SJSA1 (cell line): ENCODE results near the gene PCID2. TPM values are rescaled to one million over a fixed set of nuclear protein-coding genes. Genes with fewer than 3 reads are reported as not detected.
A peak's percentile ranks its signal among the peaks of the same experiment; 100 is the strongest.

Experiments used
- DNase-seq, 2 experiments: peaks; one replicate each; pipeline ENCODE4 v3.0.0-alpha.2; 2015 to 2020; ENCODE audit warnings: low spot score in 2 of 2, low read depth in 1 of 2
- H3K27ac ChIP-seq: fragments of 250-450 bp; sonication (Bioruptor Pico); 2 replicates; pipeline ENCODE4 v1.5.1; 2020; ENCODE audit warnings: mild to moderate bottlenecking, moderate library complexity
- H3K27me3 ChIP-seq: fragments of 250-450 bp; sonication (Bioruptor Pico); replicated peaks from 2 replicates; pipeline ENCODE4 v1.5.1; 2020; ENCODE audit warnings: mild to moderate bottlenecking, moderate library complexity
- H3K36me3 ChIP-seq: fragments of 250-450 bp; sonication (Bioruptor Pico); 2 replicates; pipeline ENCODE4 v1.5.1; 2020; ENCODE audit warnings: mild to moderate bottlenecking
- H3K4me1 ChIP-seq: fragments of 250-450 bp; sonication (Bioruptor Pico); replicated peaks from 2 replicates; pipeline ENCODE4 v1.6.1; 2021; ENCODE audit warnings: mild to moderate bottlenecking
- H3K4me3 ChIP-seq: fragments of 250-450 bp; sonication (Bioruptor Pico); 2 replicates; pipeline ENCODE4 v1.5.1; 2020; ENCODE audit warnings: mild to moderate bottlenecking
- H3K9me3 ChIP-seq: fragments of 250-450 bp; sonication (Bioruptor Pico); replicated peaks from 2 replicates; pipeline ENCODE4 v1.5.1; 2020; ENCODE audit warnings: mild to moderate bottlenecking
- total RNA-seq: library from RNA; depleted of rRNA; stranded (reverse); fragments of >200 nt; shearing (Covaris generic); gene quantifications from 2 replicates; pipeline ENCODE4 v1.2.3, GENCODE V29; 2014

Gene PCID2
- total RNA-seq, 1 experiment from 2014 or later = 126 TPM

DNA sequence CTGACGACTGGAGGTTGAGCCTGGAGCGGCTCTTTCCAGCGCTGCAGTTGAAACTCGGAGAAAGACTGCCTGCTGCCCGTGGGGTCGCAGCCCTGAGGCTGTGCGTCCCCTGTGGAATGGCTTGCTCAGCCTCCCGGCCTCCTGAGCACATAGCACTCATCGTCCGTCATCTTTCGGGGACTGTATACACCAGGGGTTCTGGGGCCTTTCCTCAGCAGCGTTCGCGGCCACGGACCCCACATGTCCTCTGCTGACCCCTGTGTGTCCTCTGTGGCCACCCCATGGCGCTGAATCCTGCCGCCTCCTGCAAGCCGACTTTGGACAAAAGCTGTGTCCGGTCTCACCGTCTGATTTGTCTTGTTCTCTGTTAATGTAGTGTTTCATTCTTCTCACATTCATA is 21.3 kb upstream of the PCID2 start:
- H3K27me3 ChIP-seq = no peaks in the 10 kb centered on the region
- no peaks in the 10 kb centered on the region for H3K9me3 ChIP-seq
- H3K4me3 ChIP-seq = no peak overlapping the region
- no peak overlapping the region for H3K27ac ChIP-seq
- peak in 1 of 2 experiments; percentile 23 for DNase-seq
- peaks cover 86% of the 10 kb centered on the region for H3K36me3 ChIP-seq
- H3K4me1 ChIP-seq = no peaks in the 10 kb centered on the region

DNA sequence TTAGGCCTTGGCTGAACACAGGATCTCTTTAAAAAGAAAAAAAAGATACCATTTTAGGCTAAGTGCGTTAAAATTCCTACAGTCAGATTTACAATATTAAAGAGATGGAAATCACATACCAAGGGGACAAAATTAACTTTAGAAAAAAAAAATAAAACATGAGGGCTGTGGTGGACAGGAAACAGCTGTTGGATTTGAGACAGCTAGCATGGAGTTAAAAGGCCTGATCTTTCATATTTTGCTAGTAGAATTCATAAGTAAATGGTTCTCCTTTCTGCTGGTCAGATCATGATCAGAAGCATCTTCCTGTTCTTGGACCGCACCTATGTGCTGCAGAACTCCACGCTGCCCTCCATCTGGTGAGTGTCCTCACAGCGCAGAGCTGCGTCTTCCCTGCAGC is 20.7 kb upstream of the PCID2 start:
- no peak overlapping the region for H3K4me3 ChIP-seq
- DNase-seq = no peak
- peaks cover 86% of the 10 kb centered on the region for H3K36me3 ChIP-seq
- no peaks in the 10 kb centered on the region for H3K9me3 ChIP-seq
- no peaks in the 10 kb centered on the region for H3K4me1 ChIP-seq
- no peaks in the 10 kb centered on the region for H3K27me3 ChIP-seq
- H3K27ac ChIP-seq = no peak overlapping the region

DNA sequence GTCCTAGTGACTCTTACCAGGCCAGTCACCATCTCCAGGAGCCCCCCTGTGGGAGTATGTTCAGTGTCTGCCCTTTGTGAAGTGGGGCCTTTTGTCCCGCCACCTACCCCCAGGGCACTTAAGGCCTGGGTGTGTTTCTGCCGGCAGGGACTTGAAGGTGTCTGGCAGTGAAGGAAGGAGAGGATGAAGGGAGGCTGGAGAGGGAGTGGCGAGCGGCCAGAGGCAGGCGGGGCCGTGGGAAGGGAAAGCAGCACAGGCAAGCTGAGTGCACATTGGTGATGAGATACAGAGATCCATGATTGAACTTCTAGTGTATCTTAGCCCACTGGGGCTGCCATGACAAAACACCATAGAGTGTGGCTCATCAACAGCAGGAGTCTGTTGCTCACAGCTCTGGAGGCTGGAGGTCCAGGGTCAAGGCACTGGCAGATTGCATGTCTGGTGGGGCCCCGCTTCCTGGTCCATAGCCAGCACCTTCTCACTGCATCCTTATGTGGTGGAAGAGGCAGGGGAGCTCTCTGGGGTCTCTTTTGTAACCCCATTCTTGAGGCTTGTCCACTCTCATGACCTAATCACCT is 18.5 kb upstream of the PCID2 start:
- Histone ChIP-seq H3K27ac (no peak overlapping the region), H3K27me3 (no peaks in the 10 kb centered on the region), H3K9me3 (no peaks in the 10 kb centered on the region), H3K4me3 (no peak overlapping the region), H3K4me1 (no peaks in the 10 kb centered on the region), H3K36me3 (peaks cover 91% of the 10 kb centered on the region)
- peak in 1 of 2 experiments; percentile 14 for DNase-seq

DNA sequence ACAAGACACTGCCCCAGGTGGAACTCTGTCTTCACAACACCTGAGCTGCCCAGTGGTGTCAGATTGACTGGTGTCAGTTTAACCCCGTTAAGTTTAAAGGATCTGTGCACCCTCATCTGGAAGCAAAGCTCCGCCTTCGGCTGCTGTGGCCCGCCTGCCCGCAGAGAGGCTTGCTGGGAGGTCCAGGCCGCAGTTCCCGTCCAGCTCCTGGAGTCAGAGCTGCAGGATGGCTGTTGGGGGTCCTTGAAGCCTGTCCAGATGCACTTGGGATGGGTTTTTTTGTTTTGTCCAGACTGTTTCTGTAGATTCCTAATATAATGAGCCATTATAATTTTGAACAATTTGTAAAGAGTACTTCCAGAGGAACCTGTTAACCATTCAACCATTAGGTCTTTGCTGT is 17.0 kb upstream of the PCID2 start:
- H3K36me3 ChIP-seq = peaks cover 97% of the 10 kb centered on the region

DNA sequence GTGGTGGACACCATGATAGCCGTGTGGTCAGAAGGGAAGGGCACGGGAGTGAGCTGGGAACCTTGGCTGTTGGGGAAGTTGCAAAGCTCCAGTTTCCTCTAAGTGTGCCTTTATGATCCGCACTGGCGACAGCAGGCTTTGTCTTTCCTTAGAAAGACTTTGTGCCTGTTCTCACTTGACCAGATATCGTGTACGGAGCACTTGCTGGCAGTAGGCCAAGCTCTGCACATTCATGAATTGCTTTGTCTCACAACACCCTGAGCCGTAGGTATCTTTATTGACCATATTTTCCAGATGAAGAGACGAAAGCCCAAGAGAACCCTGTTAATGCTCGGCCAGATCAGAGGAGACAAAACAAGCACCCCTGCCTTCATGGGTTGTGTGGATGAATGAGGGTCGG is 16.0 kb upstream of the PCID2 start:
- Histone ChIP-seq H3K4me1 (0 out of 2 replicates have a peak, but pooled peaks cover 5% of the 10 kb centered on the region), H3K9me3 (no peaks in the 10 kb centered on the region), H3K27ac (no peak overlapping the region), H3K27me3 (no peaks in the 10 kb centered on the region), H3K4me3 (no peak overlapping the region), H3K36me3 (peaks cover 96% of the 10 kb centered on the region)
- peak in 1 of 2 experiments; percentile 33 for DNase-seq

More for the DNA sequence above, 17.0 kb upstream of the PCID2 start:
- DNase-seq = peak in 1 of 2 experiments; percentile 32
- Histone ChIP-seq H3K4me3 (no peak overlapping the region), H3K27me3 (no peaks in the 10 kb centered on the region), H3K27ac (no peak overlapping the region), H3K4me1 (0 out of 2 replicates have a peak, but pooled peaks cover 2% of the 10 kb centered on the region), H3K9me3 (no peaks in the 10 kb centered on the region)

DNA sequence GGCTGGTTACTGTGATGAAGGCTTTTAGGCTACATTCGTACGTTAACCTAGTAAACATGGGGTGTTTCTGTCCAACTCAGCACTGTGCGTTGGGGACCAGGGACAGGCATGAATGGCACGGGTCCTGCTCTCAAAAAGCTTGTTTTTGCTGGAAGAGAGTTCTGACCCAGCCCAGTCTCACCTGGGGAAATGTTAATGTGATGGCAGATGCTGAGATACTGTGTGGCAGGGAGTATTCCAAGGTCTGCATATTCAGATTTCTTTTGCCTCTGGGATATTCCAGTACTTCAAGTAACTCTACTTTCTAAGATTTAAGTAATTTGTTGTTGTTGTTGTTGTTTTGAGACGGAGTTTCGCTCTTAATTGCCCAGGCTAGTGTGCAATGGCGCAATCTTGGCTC is 14.6 kb upstream of the PCID2 start:
- peaks cover 93% of the 10 kb centered on the region for H3K36me3 ChIP-seq

DNA sequence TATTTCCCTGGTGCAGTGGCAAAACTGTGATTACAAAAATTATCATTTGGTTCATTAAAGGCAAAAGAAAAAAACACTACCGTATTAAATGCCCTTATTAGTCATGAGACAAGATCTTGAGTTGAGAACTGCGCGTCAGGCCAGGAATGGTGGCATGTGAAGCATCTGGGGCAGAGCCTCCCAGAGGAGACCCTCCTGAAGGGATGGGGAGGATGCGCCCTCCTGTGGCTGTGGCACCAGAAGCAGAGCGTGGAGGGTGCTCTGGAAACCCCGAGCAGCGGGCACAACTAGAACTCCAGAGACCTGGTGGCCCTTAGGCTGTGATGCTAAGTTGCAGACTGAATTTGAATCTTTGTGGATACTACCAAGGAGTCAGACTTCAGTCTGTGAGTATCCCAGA is 12.4 kb upstream of the PCID2 start:
- peaks cover 24% of the 10 kb centered on the region for H3K4me1 ChIP-seq
- H3K4me3 ChIP-seq = no peak overlapping the region
- H3K9me3 ChIP-seq = no peaks in the 10 kb centered on the region
- H3K27ac ChIP-seq = no peak overlapping the region
- DNase-seq = peak; percentile 26 to 55
- no peaks in the 10 kb centered on the region for H3K27me3 ChIP-seq
- H3K36me3 ChIP-seq = peaks cover 72% of the 10 kb centered on the region

More for the DNA sequence above, 14.6 kb upstream of the PCID2 start:
- no peak for DNase-seq
- H3K27ac ChIP-seq = no peak overlapping the region
- H3K9me3 ChIP-seq = no peaks in the 10 kb centered on the region
- no peak overlapping the region for H3K4me3 ChIP-seq
- no peaks in the 10 kb centered on the region for H3K27me3 ChIP-seq
- H3K4me1 ChIP-seq = peaks cover 9% of the 10 kb centered on the region; the same call in 1 of the 2 replicates

DNA sequence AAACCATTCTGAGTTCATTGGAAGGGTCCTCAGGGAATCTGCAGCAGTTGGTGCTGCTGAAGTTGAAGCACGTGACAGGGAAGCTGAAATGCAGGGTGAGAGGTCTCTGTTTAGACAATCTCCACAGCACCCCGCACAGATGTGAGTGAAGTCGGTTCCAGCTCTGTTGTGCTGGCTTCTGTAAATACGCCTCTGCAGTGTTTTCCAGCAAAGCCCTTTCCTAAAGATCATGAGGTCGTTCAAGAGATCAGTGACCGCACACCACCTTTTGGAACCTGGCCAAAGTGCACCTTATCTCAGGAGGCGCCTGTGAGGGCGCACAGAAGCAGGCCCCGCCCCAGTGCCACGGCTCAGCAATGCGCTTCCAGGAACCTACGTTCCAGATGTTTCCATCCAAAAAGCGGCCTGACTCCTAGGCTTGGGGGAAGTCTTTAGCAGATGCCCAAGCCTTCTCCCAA is 11.7 kb upstream of the PCID2 start:
- H3K27ac ChIP-seq = no peak overlapping the region

DNA sequence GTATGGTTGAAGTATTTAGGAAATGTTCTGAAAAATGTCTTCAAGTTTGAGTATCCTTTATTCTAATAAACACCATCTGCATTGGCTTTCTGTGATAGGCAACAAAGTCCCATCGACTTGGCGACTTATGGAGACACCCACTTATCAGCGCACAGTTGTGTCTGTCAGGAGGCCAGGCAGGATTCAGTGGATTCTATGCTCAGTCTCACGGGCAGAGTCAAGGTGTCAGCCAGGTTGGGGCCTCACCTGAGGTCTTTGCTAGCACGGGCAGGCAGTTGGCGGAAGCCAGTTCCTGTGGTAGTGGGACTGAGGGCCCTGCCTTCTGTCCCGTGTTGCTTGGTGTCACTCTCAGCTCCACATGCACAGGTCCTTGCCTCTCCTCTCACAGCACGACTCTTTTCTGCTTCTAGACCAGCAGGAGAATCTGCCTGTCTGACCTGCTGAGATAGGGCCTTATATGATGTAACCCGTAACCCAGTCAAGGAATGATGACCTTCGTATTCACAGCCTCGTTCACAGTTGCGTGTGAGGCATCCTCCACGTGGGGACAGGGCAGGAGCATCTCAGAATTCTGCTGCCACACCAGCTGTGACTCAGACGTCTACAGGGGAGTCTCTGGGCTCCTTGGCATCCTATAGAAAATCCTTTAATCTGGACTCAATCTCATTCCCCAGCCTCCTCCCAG is 10.9 kb upstream of the PCID2 start:
- H3K9me3 ChIP-seq = no peaks in the 10 kb centered on the region
- peaks cover 25% of the 10 kb centered on the region for H3K4me1 ChIP-seq
- H3K36me3 ChIP-seq = peaks cover 57% of the 10 kb centered on the region
- H3K27ac ChIP-seq = no peak overlapping the region
- H3K27me3 ChIP-seq = no peaks in the 10 kb centered on the region
- H3K4me3 ChIP-seq = no peak overlapping the region
- DNase-seq = peak in 1 of 2 experiments; percentile 34

More for the DNA sequence above, 11.7 kb upstream of the PCID2 start:
- no peak for DNase-seq
- Histone ChIP-seq H3K27me3 (no peaks in the 10 kb centered on the region), H3K9me3 (no peaks in the 10 kb centered on the region), H3K36me3 (peaks cover 65% of the 10 kb centered on the region), H3K4me1 (peaks cover 25% of the 10 kb centered on the region), H3K4me3 (no peak overlapping the region)

DNA sequence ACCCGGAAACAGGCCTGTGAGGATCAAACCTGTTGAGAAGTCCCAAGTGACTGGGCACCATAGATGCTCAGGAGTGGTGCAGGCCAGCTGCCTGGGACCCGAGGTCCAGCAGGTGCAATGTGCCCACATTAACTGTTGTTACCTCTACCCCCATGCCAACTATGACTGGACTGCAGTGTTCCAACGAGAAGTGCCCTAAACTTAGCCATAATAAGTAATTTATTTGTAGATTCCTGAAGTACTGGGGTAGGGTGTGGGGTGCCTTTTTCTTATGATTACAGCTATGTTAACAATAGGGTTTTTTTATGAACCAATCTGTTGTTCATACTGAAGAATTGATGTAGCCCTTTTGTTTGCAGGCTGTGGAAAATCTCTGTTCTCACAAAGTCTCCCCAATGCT is 10.1 kb upstream of the PCID2 start:
- Histone ChIP-seq H3K9me3 (no peaks in the 10 kb centered on the region), H3K27ac (no peak overlapping the region), H3K4me3 (no peak overlapping the region), H3K4me1 (peaks cover 25% of the 10 kb centered on the region), H3K36me3 (peaks cover 55% of the 10 kb centered on the region), H3K27me3 (no peaks in the 10 kb centered on the region)
- DNase-seq = no peak

DNA sequence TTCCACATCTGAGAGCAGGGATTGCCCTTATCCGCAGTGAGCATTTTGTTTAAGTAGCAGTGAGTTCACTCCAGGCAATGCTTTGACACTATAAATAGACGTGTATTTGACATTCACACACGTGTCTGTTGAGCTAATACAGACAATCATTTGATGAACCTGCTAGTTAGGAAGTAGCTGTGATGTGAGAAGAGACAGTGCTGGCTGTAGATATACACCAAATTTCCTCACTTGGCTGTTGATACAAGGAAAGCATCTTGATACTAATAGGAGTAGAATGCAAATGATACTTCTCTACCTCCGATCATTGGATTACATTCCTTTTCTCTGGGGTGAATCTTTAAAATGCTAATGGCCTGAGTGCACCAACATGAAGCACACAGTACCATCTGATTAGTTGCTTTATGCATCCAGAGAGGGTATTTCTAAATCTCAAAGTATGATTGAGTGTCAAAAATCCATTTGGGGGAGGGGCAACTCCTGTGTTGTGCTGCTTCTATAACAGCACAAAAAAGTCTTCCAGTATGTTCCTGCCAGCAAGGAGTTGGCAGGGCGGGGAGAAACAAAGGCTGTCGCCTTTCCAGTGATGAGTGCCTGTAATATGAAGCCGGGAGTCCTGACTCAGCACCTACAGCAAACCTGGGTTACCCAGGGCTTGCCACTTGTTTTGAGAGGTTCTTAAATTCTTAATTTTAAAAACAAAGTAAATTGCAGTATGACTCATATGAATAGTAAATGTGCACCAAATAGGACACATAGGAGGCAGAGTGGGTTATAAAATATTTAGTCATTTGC is 8.0 kb upstream of the PCID2 start:
- DNase-seq = peak; percentile 60 to 61
- H3K4me1 ChIP-seq = peaks cover 25% of the 10 kb centered on the region
- H3K27ac ChIP-seq = no peak overlapping the region
- peaks cover 47% of the 10 kb centered on the region for H3K36me3 ChIP-seq
- no peaks in the 10 kb centered on the region for H3K27me3 ChIP-seq
- no peaks in the 10 kb centered on the region for H3K9me3 ChIP-seq
- H3K4me3 ChIP-seq = no peak overlapping the region

DNA sequence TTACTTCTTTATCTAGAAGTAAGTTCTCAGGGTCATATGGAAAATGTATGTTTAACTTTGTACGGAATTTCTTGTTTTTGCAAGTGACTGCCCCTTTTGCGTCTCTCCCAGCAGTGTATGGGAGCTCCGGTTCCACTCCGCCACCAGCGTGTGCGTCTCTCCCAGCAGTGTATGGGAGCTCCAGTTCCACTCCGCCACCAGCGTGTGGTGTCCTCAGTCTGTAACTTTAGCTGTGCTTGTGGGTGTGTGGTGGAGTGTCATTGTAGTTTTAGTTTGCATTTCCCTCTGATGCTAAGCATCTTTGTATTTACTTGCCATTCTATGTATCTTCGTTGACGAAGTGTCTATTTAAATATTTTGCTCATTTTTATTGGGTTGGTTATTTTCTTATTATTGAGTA is 3.3 kb upstream of the PCID2 start:
- H3K27me3 ChIP-seq = no peaks in the 10 kb centered on the region
- peaks cover 50% of the 10 kb centered on the region for H3K36me3 ChIP-seq
- no peaks in the 10 kb centered on the region for H3K9me3 ChIP-seq
- H3K27ac ChIP-seq = no peak overlapping the region
- H3K4me1 ChIP-seq = peaks cover 30% of the 10 kb centered on the region
- no peak overlapping the region for H3K4me3 ChIP-seq
- DNase-seq = no peak

DNA sequence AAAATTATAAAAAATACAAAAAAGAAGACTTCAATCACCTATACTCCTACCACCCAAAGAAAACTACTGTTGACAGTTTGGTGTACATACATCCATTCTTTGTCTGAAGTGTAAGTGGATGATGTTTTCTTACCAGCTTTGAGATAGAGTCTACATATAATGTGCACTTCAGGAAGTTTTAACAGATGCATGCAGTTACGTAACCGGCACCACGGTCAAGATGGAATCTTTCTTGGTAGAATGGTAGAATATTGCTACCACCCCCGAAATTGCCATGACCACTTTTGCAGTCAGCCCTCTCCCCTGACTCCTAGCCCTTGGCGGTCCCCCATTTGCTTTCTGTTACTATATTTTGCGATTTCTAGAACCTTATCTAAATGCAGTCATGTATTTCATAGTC is 2.4 kb upstream of the PCID2 start:
- Histone ChIP-seq H3K36me3 (peaks cover 59% of the 10 kb centered on the region), H3K9me3 (no peaks in the 10 kb centered on the region), H3K27me3 (no peaks in the 10 kb centered on the region), H3K4me1 (peaks cover 30% of the 10 kb centered on the region), H3K4me3 (peak overlapping the region; percentile 96; the same call in 1 of the 2 replicates), H3K27ac (no peak overlapping the region)
- DNase-seq = no peak
